Astrocyte (in vitro differentiated cells and primary cell): ENCODE results near the gene SCAMP3.

Experiments used
- EZH2 ChIP-seq: IDR thresholded peaks from 2 replicates; pipeline ENCODE4 v1.6.1; 2012; ENCODE audit warnings: mild to moderate bottlenecking, low read length, inconsistent platforms; ENCODE audit not compliant: insufficient read depth
- TF ChIP-seq, protein P1 (sequence below): IDR thresholded peaks from 2 replicates; pipeline ENCODE4 v1.5.1; 2011; ENCODE audit warnings: low read depth, mild to moderate bottlenecking, inconsistent platforms, low read length, moderate library complexity; ENCODE audit not compliant: insufficient read depth

DNA sequence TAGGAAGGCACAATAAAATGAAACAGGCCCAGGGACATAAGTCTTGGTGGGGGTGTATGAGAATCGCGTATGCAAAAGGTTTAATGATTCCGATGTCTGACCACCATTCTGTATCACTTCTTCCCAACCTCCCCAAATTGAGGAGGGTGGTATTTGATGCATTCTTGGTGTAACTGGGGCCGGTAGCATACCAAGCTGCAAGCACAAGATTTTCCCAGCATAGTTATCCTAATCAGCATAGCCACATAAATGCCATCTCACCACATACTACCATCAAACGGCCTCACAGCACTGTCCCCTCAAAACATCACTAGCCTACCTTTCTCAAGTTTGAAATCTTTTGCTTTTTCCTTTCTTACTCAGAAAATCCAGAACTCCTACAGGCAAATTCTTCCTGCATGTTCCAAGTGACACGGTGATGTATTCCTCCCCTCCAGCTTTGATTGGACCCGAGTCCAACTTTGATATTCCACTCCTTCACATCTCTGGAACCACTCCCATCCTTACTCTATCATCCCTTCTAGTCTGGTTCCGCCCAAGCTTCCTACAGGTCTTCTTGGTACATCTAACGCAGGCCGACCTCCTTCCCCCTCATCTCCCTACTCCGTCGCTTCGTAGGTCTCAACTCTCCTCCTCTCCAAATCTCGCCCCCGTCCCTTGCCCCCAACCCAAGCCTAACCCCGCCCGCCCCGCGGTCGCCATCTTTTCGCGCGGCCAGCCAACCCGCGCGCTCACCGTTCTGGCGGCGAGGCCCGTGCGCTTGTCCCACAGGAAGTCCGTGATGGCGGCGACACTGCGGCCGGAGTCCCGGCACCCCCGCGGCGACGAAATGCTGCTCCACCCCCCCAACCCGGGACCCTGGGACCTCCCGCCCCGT, 10.5 kb upstream of the SCAMP3 start:
- TF ChIP-seq, protein P1, sequence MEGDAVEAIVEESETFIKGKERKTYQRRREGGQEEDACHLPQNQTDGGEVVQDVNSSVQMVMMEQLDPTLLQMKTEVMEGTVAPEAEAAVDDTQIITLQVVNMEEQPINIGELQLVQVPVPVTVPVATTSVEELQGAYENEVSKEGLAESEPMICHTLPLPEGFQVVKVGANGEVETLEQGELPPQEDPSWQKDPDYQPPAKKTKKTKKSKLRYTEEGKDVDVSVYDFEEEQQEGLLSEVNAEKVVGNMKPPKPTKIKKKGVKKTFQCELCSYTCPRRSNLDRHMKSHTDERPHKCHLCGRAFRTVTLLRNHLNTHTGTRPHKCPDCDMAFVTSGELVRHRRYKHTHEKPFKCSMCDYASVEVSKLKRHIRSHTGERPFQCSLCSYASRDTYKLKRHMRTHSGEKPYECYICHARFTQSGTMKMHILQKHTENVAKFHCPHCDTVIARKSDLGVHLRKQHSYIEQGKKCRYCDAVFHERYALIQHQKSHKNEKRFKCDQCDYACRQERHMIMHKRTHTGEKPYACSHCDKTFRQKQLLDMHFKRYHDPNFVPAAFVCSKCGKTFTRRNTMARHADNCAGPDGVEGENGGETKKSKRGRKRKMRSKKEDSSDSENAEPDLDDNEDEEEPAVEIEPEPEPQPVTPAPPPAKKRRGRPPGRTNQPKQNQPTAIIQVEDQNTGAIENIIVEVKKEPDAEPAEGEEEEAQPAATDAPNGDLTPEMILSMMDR = no peak
- no peak for TF ChIP-seq EZH2
